ENCODE measurements around the gene S1PR4.

- TF ChIP-seq CTCF (IDR thresholded peaks at IDR 0.05) (no peak), EP300 (IDR thresholded peaks at IDR 0.05) (no peak)
These were observed 10.3 kb downstream of the S1PR4 start for GRCh38 chr19:3188627-3189596.
